GM12873 (cell line): ENCODE measurements around the gene CDH12.

Experiments
- CTCF ChIP-seq: IDR thresholded peaks from 2 replicates; pipeline ENCODE4 v1.5.1; 2012; ENCODE audit warnings: low read depth, mild to moderate bottlenecking, moderate library complexity, low read length, control low read depth; ENCODE audit not compliant: insufficient read depth; ENCODE audit errors: missing control alignments

Gene CDH12

GRCh38 chr5:22554475-22554874 is 298.7 kb downstream of the CDH12 start:
- no peak for TF ChIP-seq CTCF

DNA sequence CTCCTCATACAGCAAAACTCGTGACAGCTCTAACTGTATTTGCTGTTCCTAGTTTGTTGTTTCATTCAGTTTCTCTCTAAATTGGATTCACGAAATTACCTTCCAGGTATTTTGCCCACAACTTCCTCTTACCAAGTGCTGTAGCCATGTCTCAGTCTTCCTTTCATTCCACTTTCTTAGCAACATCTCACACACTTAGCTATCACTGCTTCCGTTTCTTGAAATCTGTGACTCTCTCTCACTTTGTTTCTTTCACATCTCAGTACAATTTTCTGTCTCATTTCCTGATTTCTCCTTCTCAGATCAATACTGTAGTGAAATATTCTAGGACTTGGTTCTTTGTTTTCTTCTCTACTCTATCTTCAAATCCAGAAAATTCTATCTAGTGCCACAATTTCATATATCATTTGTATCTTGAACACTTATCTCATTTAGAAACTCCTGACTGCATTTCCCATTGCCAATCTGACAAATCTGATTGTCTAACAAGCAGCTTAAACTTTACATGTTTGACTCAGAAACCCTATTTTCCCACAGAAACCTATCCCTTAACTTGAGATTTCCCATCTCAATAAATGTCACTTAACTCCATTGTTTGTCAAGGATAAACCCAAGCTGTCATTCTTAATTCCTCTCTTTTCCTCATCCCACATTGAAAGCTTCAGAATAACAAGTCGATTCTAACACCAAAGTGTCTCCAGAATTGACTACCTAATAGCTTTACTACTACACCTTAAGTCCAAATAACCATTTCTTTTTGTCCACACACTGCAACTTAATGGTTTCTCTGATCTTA is 303.1 kb downstream of the CDH12 start:
- TF ChIP-seq CTCF = no peak

- TF ChIP-seq CTCF = no peak
These were observed 310.8 kb downstream of the CDH12 start for GRCh38 chr5:22542340-22542739.

GRCh38 chr5:22541037-22541436 is 312.1 kb downstream of the CDH12 start:
- TF ChIP-seq CTCF = no peak

DNA sequence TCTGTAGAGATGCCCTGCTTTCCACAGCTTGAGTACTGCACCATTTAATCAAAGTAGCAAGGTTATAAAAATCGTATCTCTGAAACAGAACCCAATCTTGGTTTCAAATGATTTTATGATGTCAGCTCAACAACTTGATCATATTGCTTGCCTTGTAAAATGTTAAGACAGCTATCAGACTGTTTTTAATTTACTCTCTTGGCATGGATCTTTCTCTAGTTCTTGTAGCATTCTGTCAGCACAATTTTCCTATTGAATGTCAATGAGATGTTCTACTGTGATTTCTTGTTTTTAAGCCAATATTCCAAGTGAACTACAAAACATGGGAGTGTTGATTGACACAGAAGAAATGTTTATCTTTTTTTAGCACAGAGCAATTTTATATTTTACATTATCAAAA is 313.4 kb downstream of the CDH12 start:
- TF ChIP-seq CTCF = no peak

- no peak for TF ChIP-seq CTCF
These were observed 321.2 kb downstream of the CDH12 start for GRCh38 chr5:22531986-22532385.

DNA sequence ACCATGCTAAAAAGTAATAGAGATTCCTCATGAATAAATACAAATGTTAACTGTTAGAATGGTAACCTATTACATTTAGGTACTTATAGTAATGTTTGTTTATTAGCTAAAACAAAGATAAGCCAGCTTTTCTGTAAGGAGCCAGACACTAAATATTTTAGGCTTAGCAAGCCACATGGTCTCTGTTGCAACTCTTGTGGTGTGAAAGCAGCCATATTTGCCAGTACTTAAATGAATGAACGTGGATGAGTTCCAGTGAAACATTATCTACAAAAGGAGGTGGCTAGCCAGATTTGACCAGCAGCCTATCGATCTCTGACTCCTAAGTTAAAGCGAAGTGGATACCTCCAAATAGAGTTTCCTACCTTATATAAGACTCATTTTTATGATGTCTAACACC is 331.6 kb downstream of the CDH12 start:
- TF ChIP-seq CTCF = no peak
